K562 (cell line): Measurements from ENCODE around the gene CTSZ. TPM values are rescaled to one million over a fixed set of nuclear protein-coding genes. Genes with fewer than 3 reads are reported as not detected.

Experiments used
- ASH1L ChIP-seq: fragments of 450-650 bp; IDR thresholded peaks from 2 replicates; pipeline ENCODE4 v1.6.1; 2018; ENCODE audit warnings: borderline replicate concordance, mild to moderate bottlenecking, low read depth; ENCODE audit not compliant: partially characterized antibody
- ATF2 ChIP-seq: sonication (generic); formaldehyde crosslinking; IDR thresholded peaks from 2 replicates; pipeline ENCODE4 v1.8.1; 2022; ENCODE audit warnings: missing genetic modification reagents
- CXXC5 ChIP-seq: fragments of 250-450 bp; sonication (Bioruptor Pico); IDR thresholded peaks from 2 replicates; pipeline ENCODE4 v1.8.0; 2022; ENCODE audit warnings: inconsistent platforms, mild to moderate bottlenecking, moderate library complexity
- DEAF1 ChIP-seq: fragments of 450-650 bp; formaldehyde crosslinking; IDR thresholded peaks from 2 replicates; pipeline ENCODE4 v1.4.0; 2020; ENCODE audit warnings: mild to moderate bottlenecking, moderate library complexity
- GTF2B ChIP-seq: IDR thresholded peaks from 2 replicates; pipeline ENCODE4 v1.6.1; 2011; ENCODE audit not compliant: insufficient read length; ENCODE audit errors: extremely low read depth
- MTA3 ChIP-seq: fragments of 450-650 bp; formaldehyde crosslinking; IDR thresholded peaks from 2 replicates; pipeline ENCODE4 v1.6.1; 2017; ENCODE audit warnings: mild to moderate bottlenecking, borderline replicate concordance
- NR4A1 ChIP-seq, 2 experiments: fragments of 250-450 bp in 1 of 2; fragments of 450-650 bp in 1 of 2; sonication (Bioruptor Pico) in 1 of 2; IDR thresholded peaks; 2 replicates each; pipeline versions ENCODE4 v1.4.0 to v1.6.1; 2016 to 2020; ENCODE audit warnings: mild to moderate bottlenecking in 2 of 2, missing compliant biosample characterization in 1 of 2, missing genetic modification characterization in 1 of 2, moderate library complexity in 1 of 2
- PHF8 ChIP-seq: fragments of 200-600 bp; sonication (generic); IDR thresholded peaks from 2 replicates; pipeline ENCODE4 v1.6.1; 2012; ENCODE audit warnings: mixed run types, mild to moderate bottlenecking, inconsistent platforms, low read length, moderate library complexity, borderline replicate concordance
- PKNOX1 ChIP-seq: fragments of 450-650 bp; IDR thresholded peaks from 2 replicates; pipeline ENCODE4 v1.6.1; 2016
- POLR2G ChIP-seq: fragments of 200-400 bp; formaldehyde crosslinking; IDR thresholded peaks from 2 replicates; pipeline ENCODE4 v1.6.1; 2017; ENCODE audit warnings: low read depth, mild to moderate bottlenecking, antibody characterized with exemption, low read length, moderate library complexity
- PRDM10 ChIP-seq: fragments of 450-650 bp; IDR thresholded peaks from 2 replicates; pipeline ENCODE4 v1.6.1; 2018; ENCODE audit not compliant: partially characterized antibody
- PRMT5 ChIP-seq: sonication (generic); formaldehyde crosslinking; IDR thresholded peaks from 2 replicates; pipeline ENCODE4 v1.5.0; 2020; ENCODE audit warnings: missing genetic modification reagents
- RBFOX2 ChIP-seq: fragments of 200-400 bp; formaldehyde crosslinking; IDR thresholded peaks from 2 replicates; pipeline ENCODE4 v1.6.1; 2017; ENCODE audit warnings: low read depth, mild to moderate bottlenecking, low read length, moderate library complexity
- RBM39 ChIP-seq: fragments of 200-400 bp; formaldehyde crosslinking; optimal IDR thresholded peaks from 2 replicates; pipeline ENCODE3; 2018; ENCODE audit warnings: low read depth, low read length
- ZBTB17 ChIP-seq: fragments of 450-650 bp; formaldehyde crosslinking; IDR thresholded peaks from 2 replicates; pipeline ENCODE4 v1.4.0; 2020; ENCODE audit warnings: mild to moderate bottlenecking
- ZNF311 ChIP-seq: fragments of 250-450 bp; sonication (Bioruptor Pico); IDR thresholded peaks from 2 replicates; pipeline ENCODE4 v1.4.0; 2020; ENCODE audit warnings: mild to moderate bottlenecking, moderate library complexity
- ZNF76 ChIP-seq: fragments of 250-450 bp; sonication (Bioruptor Pico); IDR thresholded peaks from 2 replicates; pipeline ENCODE4 v1.4.0; 2020; ENCODE audit warnings: mild to moderate bottlenecking, moderate library complexity, borderline replicate concordance
- polyA plus RNA-seq, 8 experiments: library from polyadenylated mRNA; depleted of rRNA in 4 of 8; stranded (reverse) in 5 of 8; unstranded in 3 of 8; fragments of >200 nt; fragmentation: Nextera tagmentation in 2 of 8; fragmentation: Illumina TruSeq in 1 of 8; extraction: Ambion mirVana in 2 of 8; extraction: Trizol in 1 of 8; gene quantifications; 2 replicates each; pipeline versions ENCODE4 v1.2.1 to v1.2.3, GENCODE V29; 2011 to 2014; ENCODE audit warnings: inconsistent platforms in 1 of 8, missing spikeins in 1 of 8
- total RNA-seq, 7 experiments: library from RNA; depleted of rRNA in 6 of 7; stranded (reverse); fragments of >200 nt in 6 of 7; fragmentation: Illumina TruSeq in 2 of 7; extraction: Trizol in 2 of 7; gene quantifications; 2 replicates each; pipeline versions ENCODE4 v1.2.1 to v1.2.3, GENCODE V29; 2011 to 2021; ENCODE audit warnings: low replicate concordance in 1 of 7

The CTSZ gene
- total and polyA plus RNA-seq, 9 of the 15 experiments (the other 6 are each of a cell fraction or from before 2014, with no cell fraction given) = 1.6 to 143 (median 82.8) TPM

GRCh38 chr20:59042796-59043631 lies 36.0 kb upstream of the CTSZ start (continued):
- TF ChIP-seq DEAF1 (CRISPR knock-in tag) = 0 out of 2 replicates have a peak, but pooled peaks have one; percentile 8
- 0 out of 2 replicates have a peak, but pooled peaks have one; percentile 20 for TF ChIP-seq MTA3
- no peak for TF ChIP-seq PRMT5
- no peak for TF ChIP-seq PRDM10
- TF ChIP-seq ZNF76 (CRISPR knock-in tag) = no peak
- peak; percentile 76 for TF ChIP-seq POLR2G
- TF ChIP-seq ASH1L = no peak
- 0 out of 2 replicates have a peak, but pooled peaks have one; percentile 25 for TF ChIP-seq ZBTB17 (CRISPR knock-in tag)
- peak; percentile 57; the same call in 1 of the 2 replicates for TF ChIP-seq PHF8
- no peak for TF ChIP-seq GTF2B
- no peak for TF ChIP-seq RBM39
- TF ChIP-seq CXXC5 (CRISPR knock-in tag) = peak; percentile 94
- TF ChIP-seq ATF2 (CRISPR knock-in tag) = no peak
- TF ChIP-seq PKNOX1 = no peak
- peak; percentile 12; the same call in 1 of the 2 replicates for TF ChIP-seq NR4A1 (CRISPR knock-in tag; IDR thresholded peaks at IDR 0.05)
- no peak for TF ChIP-seq NR4A1 (tag; IDR thresholded peaks at IDR 0.05)
- peak; percentile 73 for TF ChIP-seq RBFOX2
- TF ChIP-seq ZNF311 (CRISPR knock-in tag) = peak; percentile 47; the same call in 1 of the 2 replicates
